ENCODE measurements around the gene ATOH1.

Gene ATOH1

DNA sequence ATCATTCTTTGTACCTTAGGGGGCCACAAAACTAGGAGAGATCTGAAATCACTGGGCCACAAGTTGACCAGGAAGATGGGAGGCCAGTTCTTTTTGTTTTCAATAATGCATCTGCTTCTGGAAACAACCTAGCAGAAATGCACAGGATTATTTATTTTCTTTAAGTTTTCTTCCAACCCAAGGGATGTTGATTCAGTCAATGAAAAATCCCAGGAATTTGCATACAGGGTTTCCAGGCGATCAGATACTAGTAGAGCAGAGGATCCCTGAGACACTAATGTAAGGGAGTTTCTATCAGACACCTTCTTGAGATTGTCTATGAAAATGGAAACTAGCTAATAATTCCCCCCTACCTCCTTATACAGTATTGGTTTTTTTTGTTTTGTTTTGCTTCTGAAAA lies 7.4 kb downstream of the ATOH1 start:
- Histone ChIP-seq H3K4me3 (ENCODE audit: low read depth, low read length) (no peak overlapping the region), H3K27ac (ENCODE audit: low read depth, low read length) (no peak overlapping the region), H3K36me3 (ENCODE audit: insufficient read depth, low read length) (no peaks in the 10 kb centered on the region), H3K4me1 (ENCODE audit: control insufficient read depth, insufficient read depth, low read length, unreplicated experiment) (no peaks in the 10 kb centered on the region), H2AFZ (ENCODE audit: low read length, unreplicated experiment) (no peak overlapping the region), H3K79me2 (ENCODE audit: control insufficient read depth, insufficient read depth, low read length, unreplicated experiment) (no peaks in the 10 kb centered on the region), H3K27me3 (ENCODE audit: insufficient read depth, low read length) (peaks cover 46% of the 10 kb centered on the region)

DNA sequence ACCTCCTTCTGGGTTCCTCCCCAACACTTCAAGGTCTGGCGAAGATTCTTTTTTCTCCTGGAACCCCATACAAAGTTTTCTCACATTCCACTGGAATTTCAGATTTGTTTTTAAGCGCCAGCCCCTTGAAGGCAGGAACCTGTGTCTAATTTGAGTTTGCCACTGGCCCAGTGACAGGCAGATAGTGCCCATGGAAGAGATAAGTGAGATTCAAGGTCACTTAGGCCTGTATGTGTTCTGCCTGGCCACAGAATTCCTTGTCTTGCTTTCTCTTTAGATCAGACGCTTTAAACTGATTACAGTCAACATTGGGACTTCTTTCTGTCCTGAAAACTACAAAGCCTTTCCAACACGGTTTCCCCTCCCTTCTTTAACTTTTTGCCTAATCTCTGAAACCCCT lies 11.2 kb downstream of the ATOH1 start:
- H2AFZ ChIP-seq (ENCODE audit: low read length, unreplicated experiment): no peak overlapping the region
- H3K4me3 ChIP-seq (ENCODE audit: low read depth, low read length): no peak overlapping the region
- H3K4me1 ChIP-seq (ENCODE audit: control insufficient read depth, insufficient read depth, low read length, unreplicated experiment): no peaks in the 10 kb centered on the region
- H3K36me3 ChIP-seq (ENCODE audit: insufficient read depth, low read length): no peaks in the 10 kb centered on the region
- no peak overlapping the region for H3K27ac ChIP-seq (ENCODE audit: low read depth, low read length)
- H3K79me2 ChIP-seq (ENCODE audit: control insufficient read depth, insufficient read depth, low read length, unreplicated experiment): no peaks in the 10 kb centered on the region
- peaks cover 8% of the 10 kb centered on the region for H3K27me3 ChIP-seq (ENCODE audit: insufficient read depth, low read length)

DNA sequence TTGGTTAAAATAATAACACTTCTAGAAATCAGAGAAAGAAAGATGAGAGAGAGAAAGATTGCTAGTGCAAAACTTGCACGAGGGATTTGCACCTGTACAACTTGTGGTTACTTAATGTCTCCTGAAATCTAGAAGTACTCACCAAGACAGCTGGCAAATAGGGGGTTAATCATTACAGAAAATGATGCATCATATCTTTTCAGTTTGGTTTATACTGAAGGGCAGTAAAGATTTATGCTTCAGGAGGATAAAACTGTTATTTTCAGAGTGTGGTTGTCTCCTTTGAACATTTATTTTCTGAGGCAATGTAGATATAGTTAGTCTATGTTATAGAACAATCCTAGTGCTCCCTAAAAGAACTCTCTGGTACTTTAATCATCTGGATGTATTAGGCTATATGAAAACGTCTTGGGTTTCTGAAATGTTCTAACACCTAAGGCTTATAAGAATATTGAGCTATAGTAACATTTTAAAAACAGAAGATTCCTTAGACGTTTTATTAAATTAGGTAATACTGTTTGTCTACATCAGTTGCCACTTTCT lies 13.3 kb downstream of the ATOH1 start:
- Histone ChIP-seq H3K27me3 (ENCODE audit: insufficient read depth, low read length) (no peaks in the 10 kb centered on the region; the same call in 1 of the 2 replicates), H3K27ac (ENCODE audit: low read depth, low read length) (no peak overlapping the region), H3K36me3 (ENCODE audit: insufficient read depth, low read length) (no peaks in the 10 kb centered on the region), H3K4me1 (ENCODE audit: control insufficient read depth, insufficient read depth, low read length, unreplicated experiment) (no peaks in the 10 kb centered on the region), H2AFZ (ENCODE audit: low read length, unreplicated experiment) (no peak overlapping the region), H3K4me3 (ENCODE audit: low read depth, low read length) (no peak overlapping the region), H3K79me2 (ENCODE audit: control insufficient read depth, insufficient read depth, low read length, unreplicated experiment) (no peaks in the 10 kb centered on the region)

DNA sequence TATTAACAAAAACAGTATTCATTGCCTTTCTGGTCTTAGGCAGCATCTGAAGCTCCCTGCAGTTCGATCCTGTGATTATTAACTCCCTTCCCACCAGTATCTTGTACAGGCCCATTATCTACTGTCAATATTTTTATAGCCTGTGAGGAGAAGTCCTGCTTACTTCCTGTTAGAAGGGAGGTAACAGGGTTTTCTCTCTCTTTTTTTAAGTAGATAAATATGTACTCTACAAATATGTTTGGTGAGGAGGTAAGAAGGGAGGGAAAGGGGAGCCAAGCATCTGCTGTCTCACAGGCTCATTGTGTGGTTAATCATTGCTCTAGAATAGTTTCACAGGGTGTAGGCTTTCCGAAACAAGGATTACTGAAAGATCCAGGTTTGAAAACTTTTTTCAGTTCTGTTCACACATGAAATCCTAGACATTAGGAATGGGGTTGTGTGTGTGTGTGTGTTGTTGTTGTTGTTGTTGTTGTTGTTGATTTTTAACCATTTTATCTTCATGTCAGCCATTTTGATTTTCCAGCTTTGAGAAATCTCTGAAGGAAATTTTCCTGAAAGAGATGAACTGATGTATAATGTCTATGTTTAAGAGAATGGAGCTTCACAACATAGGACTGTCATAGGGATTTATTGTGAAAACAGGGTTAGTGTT lies 14.2 kb downstream of the ATOH1 start:
- H3K4me1 ChIP-seq (ENCODE audit: control insufficient read depth, insufficient read depth, low read length, unreplicated experiment): no peaks in the 10 kb centered on the region
- H3K79me2 ChIP-seq (ENCODE audit: control insufficient read depth, insufficient read depth, low read length, unreplicated experiment): no peaks in the 10 kb centered on the region
- H3K27me3 ChIP-seq (ENCODE audit: insufficient read depth, low read length): no peaks in the 10 kb centered on the region; the same call in 1 of the 2 replicates
- no peak overlapping the region for H2AFZ ChIP-seq (ENCODE audit: low read length, unreplicated experiment)
- H3K4me3 ChIP-seq (ENCODE audit: low read depth, low read length): no peak overlapping the region
- no peaks in the 10 kb centered on the region for H3K36me3 ChIP-seq (ENCODE audit: insufficient read depth, low read length)
- no peak overlapping the region for H3K27ac ChIP-seq (ENCODE audit: low read depth, low read length)

DNA sequence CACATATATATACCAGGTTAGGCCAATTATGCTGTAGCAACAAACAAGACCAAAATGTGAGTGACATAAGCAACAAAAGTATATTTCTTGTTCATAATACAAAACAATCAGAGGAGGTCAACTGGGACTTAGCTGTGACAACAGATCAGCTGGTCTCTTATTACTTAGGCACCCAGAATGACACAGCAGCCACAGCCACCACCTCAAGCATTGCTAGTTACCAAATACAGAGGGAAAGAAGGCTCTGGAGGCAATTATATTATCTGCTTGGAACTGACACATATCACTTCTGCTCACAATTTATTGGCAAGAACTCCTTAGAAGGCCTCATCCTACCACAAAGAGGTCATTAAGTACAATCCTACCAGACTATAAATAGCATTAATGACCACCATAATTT lies 15.2 kb downstream of the ATOH1 start:
- no peaks in the 10 kb centered on the region for H3K36me3 ChIP-seq (ENCODE audit: insufficient read depth, low read length)
- H2AFZ ChIP-seq (ENCODE audit: low read length, unreplicated experiment): no peak overlapping the region
- no peaks in the 10 kb centered on the region; the same call in 1 of the 2 replicates for H3K27me3 ChIP-seq (ENCODE audit: insufficient read depth, low read length)
- H3K27ac ChIP-seq (ENCODE audit: low read depth, low read length): no peak overlapping the region
- no peak overlapping the region for H3K4me3 ChIP-seq (ENCODE audit: low read depth, low read length)
- H3K79me2 ChIP-seq (ENCODE audit: control insufficient read depth, insufficient read depth, low read length, unreplicated experiment): no peaks in the 10 kb centered on the region
- no peaks in the 10 kb centered on the region for H3K4me1 ChIP-seq (ENCODE audit: control insufficient read depth, insufficient read depth, low read length, unreplicated experiment)

DNA sequence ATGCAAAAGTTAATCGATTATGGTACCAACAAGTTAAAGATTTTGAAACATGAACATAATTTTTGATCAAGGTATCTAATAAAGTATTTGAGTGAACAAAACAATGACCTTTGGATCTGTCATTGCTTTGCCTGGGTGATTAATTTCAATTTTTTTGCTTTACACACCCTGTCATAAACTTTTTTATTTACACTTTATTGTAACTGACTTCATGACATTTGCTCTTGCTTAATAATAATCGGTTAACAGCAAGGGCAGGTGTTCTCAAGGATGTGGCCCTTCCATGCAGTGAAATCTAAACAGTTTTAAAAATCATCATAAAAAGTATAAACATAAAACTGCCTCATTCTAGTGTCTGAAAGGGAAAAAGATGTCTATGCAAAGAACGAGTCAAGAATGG lies 24.1 kb downstream of the ATOH1 start:
- Histone ChIP-seq H3K4me1 (ENCODE audit: control insufficient read depth, insufficient read depth, low read length, unreplicated experiment) (no peaks in the 10 kb centered on the region), H3K27ac (ENCODE audit: low read depth, low read length) (no peak overlapping the region)

DNA sequence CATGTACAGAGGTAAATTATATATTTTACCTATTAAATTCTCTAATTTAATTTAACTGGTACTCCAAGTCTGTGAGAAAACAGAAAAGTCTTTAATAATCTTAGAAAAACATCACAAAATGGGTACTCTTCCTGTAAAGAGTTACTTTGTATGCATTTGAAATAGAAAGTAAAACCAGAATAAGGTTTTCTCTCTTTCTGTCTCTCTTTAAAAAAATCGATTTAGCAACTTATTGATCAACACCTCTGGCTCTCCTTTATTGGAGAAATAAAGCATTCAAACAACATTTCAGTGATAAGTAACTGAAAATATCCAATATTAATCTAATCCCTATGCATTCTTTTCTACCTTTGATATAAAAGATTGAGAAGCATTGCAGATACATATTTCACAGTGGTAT lies 27.4 kb downstream of the ATOH1 start:
- Histone ChIP-seq H3K27me3 (ENCODE audit: insufficient read depth, low read length) (no peaks in the 10 kb centered on the region), H3K4me3 (ENCODE audit: low read depth, low read length) (no peak overlapping the region), H3K4me1 (ENCODE audit: control insufficient read depth, insufficient read depth, low read length, unreplicated experiment) (no peaks in the 10 kb centered on the region), H2AFZ (ENCODE audit: low read length, unreplicated experiment) (no peak overlapping the region), H3K79me2 (ENCODE audit: control insufficient read depth, insufficient read depth, low read length, unreplicated experiment) (no peaks in the 10 kb centered on the region), H3K36me3 (ENCODE audit: insufficient read depth, low read length) (no peaks in the 10 kb centered on the region), H3K27ac (ENCODE audit: low read depth, low read length) (no peak overlapping the region)

More for the DNA sequence above, 24.1 kb downstream of the ATOH1 start:
- no peaks in the 10 kb centered on the region for H3K27me3 ChIP-seq (ENCODE audit: insufficient read depth, low read length)
- no peaks in the 10 kb centered on the region for H3K79me2 ChIP-seq (ENCODE audit: control insufficient read depth, insufficient read depth, low read length, unreplicated experiment)
- H2AFZ ChIP-seq (ENCODE audit: low read length, unreplicated experiment): no peak overlapping the region
- no peak overlapping the region for H3K4me3 ChIP-seq (ENCODE audit: low read depth, low read length)
- H3K36me3 ChIP-seq (ENCODE audit: insufficient read depth, low read length): no peaks in the 10 kb centered on the region

DNA sequence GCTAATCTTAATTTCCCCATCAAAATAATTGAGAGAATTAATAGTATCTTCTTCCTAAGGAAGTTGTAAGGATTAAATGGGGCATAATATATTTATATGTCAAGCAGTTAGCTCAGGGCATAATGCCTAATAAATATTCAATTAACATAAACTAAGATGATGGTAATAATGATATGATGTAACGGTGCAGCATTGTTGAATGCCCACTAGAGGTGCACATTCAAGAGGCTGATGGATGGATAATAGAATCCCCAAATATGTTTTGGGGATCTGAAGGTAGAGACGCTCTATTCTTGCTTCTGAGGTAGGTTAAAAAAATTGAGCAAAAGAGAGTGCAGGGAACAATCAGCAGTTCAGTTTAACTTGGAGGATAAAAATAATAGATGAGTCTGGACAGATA lies 37.1 kb downstream of the ATOH1 start:
- no peak overlapping the region for H3K27ac ChIP-seq (ENCODE audit: low read depth, low read length)
- no peaks in the 10 kb centered on the region for H3K27me3 ChIP-seq (ENCODE audit: insufficient read depth, low read length)
- H2AFZ ChIP-seq (ENCODE audit: low read length, unreplicated experiment): no peak overlapping the region
- no peak overlapping the region for H3K4me3 ChIP-seq (ENCODE audit: low read depth, low read length)
- H3K4me1 ChIP-seq (ENCODE audit: control insufficient read depth, insufficient read depth, low read length, unreplicated experiment): no peaks in the 10 kb centered on the region
- H3K79me2 ChIP-seq (ENCODE audit: control insufficient read depth, insufficient read depth, low read length, unreplicated experiment): no peaks in the 10 kb centered on the region
- no peaks in the 10 kb centered on the region for H3K36me3 ChIP-seq (ENCODE audit: insufficient read depth, low read length)

DNA sequence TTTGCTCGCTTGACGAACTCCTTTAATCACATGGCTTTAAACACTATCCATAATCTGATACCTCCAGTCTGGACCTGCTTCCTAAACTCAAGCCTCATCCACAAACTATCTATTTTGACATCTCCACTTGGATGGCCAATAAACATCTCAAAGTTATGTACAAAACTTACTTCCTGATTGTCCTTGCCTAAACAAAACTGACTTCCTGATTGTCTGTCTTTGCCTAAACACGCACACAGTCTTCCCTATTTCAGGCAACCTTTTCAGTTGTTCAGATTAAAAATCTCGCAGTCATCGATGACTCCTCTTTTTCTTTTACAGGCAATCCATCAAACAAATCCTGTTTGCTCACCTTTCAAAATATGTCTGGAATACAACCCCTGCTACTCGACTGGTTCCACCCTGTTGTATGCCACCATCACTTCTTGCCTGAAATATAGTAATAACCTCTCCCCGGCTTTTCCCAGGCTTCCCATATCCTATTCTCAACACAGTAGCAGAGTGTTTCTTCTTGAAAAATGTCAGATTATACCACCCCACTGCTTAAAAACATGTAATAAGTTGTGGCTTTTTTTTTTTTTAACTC lies 39.0 kb downstream of the ATOH1 start:
- Histone ChIP-seq H3K27ac (ENCODE audit: low read depth, low read length) (no peak overlapping the region), H3K27me3 (ENCODE audit: insufficient read depth, low read length) (no peaks in the 10 kb centered on the region), H3K79me2 (ENCODE audit: control insufficient read depth, insufficient read depth, low read length, unreplicated experiment) (no peaks in the 10 kb centered on the region), H3K4me1 (ENCODE audit: control insufficient read depth, insufficient read depth, low read length, unreplicated experiment) (no peaks in the 10 kb centered on the region), H3K36me3 (ENCODE audit: insufficient read depth, low read length) (no peaks in the 10 kb centered on the region), H2AFZ (ENCODE audit: low read length, unreplicated experiment) (no peak overlapping the region), H3K4me3 (ENCODE audit: low read depth, low read length) (no peak overlapping the region)

DNA sequence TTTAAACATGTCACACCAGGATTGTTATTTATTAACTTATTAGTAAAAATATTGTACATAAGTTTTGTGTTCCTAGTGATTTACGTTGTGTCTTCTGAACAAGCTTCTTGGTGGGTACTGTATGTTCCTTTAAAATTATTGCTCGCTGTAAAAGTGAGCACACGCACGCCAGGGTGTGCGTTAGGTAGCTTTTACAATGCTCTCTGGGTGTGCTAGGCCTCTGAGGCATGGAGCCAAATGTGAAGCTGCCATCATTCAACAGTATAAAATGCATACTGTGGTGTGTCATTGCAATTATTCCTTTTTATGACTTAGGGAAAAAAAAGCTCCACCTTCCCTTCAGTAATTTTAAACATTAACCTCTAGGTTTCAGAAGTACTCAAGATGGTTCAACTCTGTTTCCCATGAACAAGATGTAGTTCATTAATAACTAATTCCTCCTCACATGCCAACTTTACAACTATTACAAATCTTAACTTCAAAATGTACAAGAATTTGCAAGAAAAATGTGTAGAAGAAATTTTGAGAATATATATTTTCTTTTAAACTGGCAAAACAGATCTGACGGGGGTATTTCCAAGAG lies 42.4 kb downstream of the ATOH1 start:
- no peaks in the 10 kb centered on the region for H3K4me1 ChIP-seq (ENCODE audit: control insufficient read depth, insufficient read depth, low read length, unreplicated experiment)
- H3K4me3 ChIP-seq (ENCODE audit: low read depth, low read length): no peak overlapping the region
- H3K27ac ChIP-seq (ENCODE audit: low read depth, low read length): no peak overlapping the region
- H2AFZ ChIP-seq (ENCODE audit: low read length, unreplicated experiment): no peak overlapping the region
- no peaks in the 10 kb centered on the region for H3K36me3 ChIP-seq (ENCODE audit: insufficient read depth, low read length)
- no peaks in the 10 kb centered on the region for H3K27me3 ChIP-seq (ENCODE audit: insufficient read depth, low read length)
- H3K79me2 ChIP-seq (ENCODE audit: control insufficient read depth, insufficient read depth, low read length, unreplicated experiment): no peaks in the 10 kb centered on the region

DNA sequence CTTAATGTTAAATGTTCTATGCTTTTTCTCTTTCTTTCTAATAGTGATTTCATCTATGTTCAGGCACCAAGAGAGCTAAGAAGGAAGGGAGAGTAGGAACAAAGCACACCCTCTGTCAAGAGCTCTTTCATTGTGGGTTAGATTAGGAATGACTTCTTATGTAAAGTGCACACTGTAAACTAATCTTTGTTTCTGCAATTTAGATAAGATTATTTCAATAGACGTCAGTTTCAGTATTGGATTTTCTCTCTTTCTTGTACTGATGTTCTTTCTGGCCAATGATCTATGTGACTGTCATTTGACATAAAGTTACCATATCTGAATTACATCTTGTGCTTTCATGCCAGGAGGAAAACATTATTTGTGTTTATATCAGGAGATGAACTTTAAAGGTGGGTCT lies 48.2 kb downstream of the ATOH1 start:
- no peaks in the 10 kb centered on the region for H3K27me3 ChIP-seq (ENCODE audit: insufficient read depth, low read length)

More for the DNA sequence above, 48.2 kb downstream of the ATOH1 start:
- no peaks in the 10 kb centered on the region for H3K36me3 ChIP-seq (ENCODE audit: insufficient read depth, low read length)
- H3K27ac ChIP-seq (ENCODE audit: low read depth, low read length): no peak overlapping the region
- H2AFZ ChIP-seq (ENCODE audit: low read length, unreplicated experiment): no peak overlapping the region
- no peak overlapping the region for H3K4me3 ChIP-seq (ENCODE audit: low read depth, low read length)
- no peaks in the 10 kb centered on the region for H3K4me1 ChIP-seq (ENCODE audit: control insufficient read depth, insufficient read depth, low read length, unreplicated experiment)
- H3K79me2 ChIP-seq (ENCODE audit: control insufficient read depth, insufficient read depth, low read length, unreplicated experiment): no peaks in the 10 kb centered on the region

Measured in ACC112 (cell line).